Prostate gland (tissue), 2 donors: ENCODE data around the gene CHST12. TPM values are rescaled to one million over a fixed set of nuclear protein-coding genes. Genes with fewer than 3 reads are reported as not detected.

ENCODE experiments used
- DNase-seq: peaks from one replicate; pipeline ENCODE4 v3.0.0-alpha.2; 2019; ENCODE audit warnings: low spot score
- H3K27ac ChIP-seq, 2 donors: fragments of 200-600 bp; sonication (generic); 2 replicates each; pipeline ENCODE4 v1.5.1; 2017 to 2019
- H3K27me3 ChIP-seq: fragments of 200-600 bp; sonication (generic); replicated peaks from 2 replicates; pipeline ENCODE4 v1.5.1; 2019; ENCODE audit not compliant: insufficient read depth
- H3K36me3 ChIP-seq, 2 donors: fragments of 200-600 bp; sonication (generic); 1 replicate in 1 of 2; 2 replicates in 1 of 2; pipeline versions ENCODE4 v1.5.1 to v1.8.1; 2017 to 2019
- H3K4me1 ChIP-seq: fragments of 200-600 bp; sonication (generic); replicated peaks from 2 replicates; pipeline ENCODE4 v1.5.1; 2019
- H3K4me3 ChIP-seq, 2 donors: fragments of 200-600 bp; sonication (generic); 2 replicates each; pipeline ENCODE4 v1.5.1; 2017 to 2019
- H3K9me3 ChIP-seq: fragments of 200-600 bp; sonication (generic); 2 replicates; pipeline ENCODE4 v1.5.1; 2017
- CTCF ChIP-seq, 4 experiments: fragments of 200-600 bp in 2 of 4; fragments of 450-650 bp in 2 of 4; sonication (generic) in 2 of 4; IDR thresholded peaks; 1 replicate in 3 of 4; 2 replicates in 1 of 4; pipeline ENCODE4 v1.5.1; 2016 to 2019; ENCODE audit warnings: antibody characterized with exemption in 4 of 4, mild to moderate bottlenecking in 2 of 4, moderate library complexity in 2 of 4
- POLR2A ChIP-seq: fragments of 450-650 bp; IDR thresholded peaks from one replicate; pipeline ENCODE4 v1.6.1; 2016; ENCODE audit warnings: antibody characterized with exemption, mild to moderate bottlenecking
- POLR2AphosphoS5 ChIP-seq: sonication (generic); formaldehyde crosslinking; IDR thresholded peaks from one replicate; pipeline ENCODE4 v1.6.1; 2017; ENCODE audit warnings: antibody characterized with exemption
- WGBS: methylation state at CpG from one replicate; pipeline ENCODE4 v1.1.5; 2018; 5-methylcytosine and 5-hydroxymethylcytosine counted together
- intact Hi-C: fragments of 100-400 bp; cut with DNase I; formaldehyde crosslinking; loops from one replicate; pipeline ENCODE4 v1.14.2; 2022
- total RNA-seq, 2 donors: library from RNA; depleted of rRNA; stranded (reverse); fragments of >200 nt; gene quantifications; one replicate each; pipeline ENCODE4 v1.1.0, GENCODE V29; 2016

Gene CHST12
- total RNA-seq, 2 donors from 2014 or later = 22.4 to 36.1 TPM

GRCh38 chr7:2417981-2418481 is 14.6 kb downstream of the CHST12 start:
- H3K27me3 ChIP-seq = no peaks in the 10 kb centered on the region
- no peak overlapping the region for H3K27ac ChIP-seq
- no peak overlapping the region for H3K4me3 ChIP-seq
- H3K36me3 ChIP-seq = no peaks in the 10 kb centered on the region
- intact Hi-C loops = no loop called here
- DNase-seq = no peak
- H3K4me1 ChIP-seq = peaks cover 10% of the 10 kb centered on the region
- TF ChIP-seq CTCF (IDR thresholded peaks at IDR 0.05) (no peak), POLR2AphosphoS5 (no peak), POLR2A (no peak)
- 60% methylated on average over 15 of the region's 15 CpGs for WGBS
- H3K9me3 ChIP-seq = no peaks in the 10 kb centered on the region

- Histone ChIP-seq H3K4me1 (peaks cover 5% of the 10 kb centered on the region), H3K4me3 (no peak overlapping the region), H3K27ac (no peak overlapping the region), H3K27me3 (no peaks in the 10 kb centered on the region), H3K36me3 (no peaks in the 10 kb centered on the region), H3K9me3 (no peaks in the 10 kb centered on the region)
- intact Hi-C loops = no loop called here
- DNase-seq = no peak
- WGBS = 95% methylated on average over 7 of the region's 7 CpGs
- no peak for TF ChIP-seq POLR2A
- TF ChIP-seq POLR2AphosphoS5 = no peak
- no peak for TF ChIP-seq CTCF (IDR thresholded peaks at IDR 0.05)
These were observed 17.0 kb downstream of the CHST12 start for GRCh38 chr7:2420216-2420933.

- WGBS = 88% methylated on average over 9 of the region's 9 CpGs
- Histone ChIP-seq H3K4me3 (no peak overlapping the region), H3K27ac (no peak overlapping the region), H3K4me1 (peaks cover 5% of the 10 kb centered on the region), H3K27me3 (no peaks in the 10 kb centered on the region), H3K9me3 (no peaks in the 10 kb centered on the region), H3K36me3 (no peaks in the 10 kb centered on the region)
- intact Hi-C loops = no loop called here
- no peak for TF ChIP-seq CTCF (IDR thresholded peaks at IDR 0.05)
- TF ChIP-seq POLR2A = no peak
- TF ChIP-seq POLR2AphosphoS5 = no peak
- no peak for DNase-seq
These were observed 18.5 kb downstream of the CHST12 start for GRCh38 chr7:2421943-2422310.

GRCh38 chr7:2425749-2426148 is 22.3 kb downstream of the CHST12 start:
- Histone ChIP-seq H3K36me3 (no peaks in the 10 kb centered on the region), H3K27me3 (no peaks in the 10 kb centered on the region), H3K4me1 (no peaks in the 10 kb centered on the region), H3K9me3 (no peaks in the 10 kb centered on the region), H3K4me3 (no peak overlapping the region), H3K27ac (no peak overlapping the region)
- no peak for DNase-seq
- intact Hi-C loops = no loop called here
- WGBS = 86% methylated on average over 10 of the region's 10 CpGs
- no peak for TF ChIP-seq POLR2AphosphoS5
- no peak for TF ChIP-seq POLR2A
- no peak for TF ChIP-seq CTCF (IDR thresholded peaks at IDR 0.05)

- no peak overlapping the region for H3K27ac ChIP-seq
- no peaks in the 10 kb centered on the region for H3K9me3 ChIP-seq
- no peak overlapping the region for H3K4me3 ChIP-seq
- no peaks in the 10 kb centered on the region for H3K27me3 ChIP-seq
- 94% methylated on average over 3 of the region's 3 CpGs for WGBS
- no peaks in the 10 kb centered on the region for H3K36me3 ChIP-seq
- TF ChIP-seq POLR2A = no peak
- TF ChIP-seq POLR2AphosphoS5 = no peak
- peak in 3 of 4 experiments; percentile 14 to 32 (median 28) for TF ChIP-seq CTCF (IDR thresholded peaks at IDR 0.05)
- no peak for DNase-seq
- intact Hi-C loops = no loop called here
- no peaks in the 10 kb centered on the region for H3K4me1 ChIP-seq
These were observed 28.0 kb downstream of the CHST12 start for GRCh38 chr7:2431260-2431867.
